Suprapubic skin (tissue), 4 donors: ENCODE measurements around the gene ARL10.

ENCODE experiments used
- EP300 ChIP-seq: sonication (generic); formaldehyde crosslinking; IDR thresholded peaks from one replicate; pipeline ENCODE4 v1.6.1; 2017; ENCODE audit warnings: antibody characterized with exemption
- POLR2A ChIP-seq, 2 donors: fragments of 450-650 bp; IDR thresholded peaks; one replicate each; pipeline ENCODE4 v1.6.1; 2017; ENCODE audit warnings: antibody characterized with exemption in 2 of 2, mild to moderate bottlenecking in 2 of 2, moderate library complexity in 2 of 2
- POLR2AphosphoS5 ChIP-seq, 3 donors: sonication (generic); formaldehyde crosslinking; IDR thresholded peaks; one replicate each; pipeline ENCODE4 v1.6.1; 2017; ENCODE audit warnings: antibody characterized with exemption in 3 of 3
- TF ChIP-seq, protein P1 (sequence below), 2 donors: fragments of 200-600 bp in 1 of 2; fragments of 450-650 bp in 1 of 2; sonication (generic) in 1 of 2; IDR thresholded peaks; one replicate each; pipeline ENCODE4 v1.5.1; 2016 to 2019; ENCODE audit warnings: antibody characterized with exemption in 2 of 2, mild to moderate bottlenecking in 1 of 2, moderate library complexity in 1 of 2

DNA sequence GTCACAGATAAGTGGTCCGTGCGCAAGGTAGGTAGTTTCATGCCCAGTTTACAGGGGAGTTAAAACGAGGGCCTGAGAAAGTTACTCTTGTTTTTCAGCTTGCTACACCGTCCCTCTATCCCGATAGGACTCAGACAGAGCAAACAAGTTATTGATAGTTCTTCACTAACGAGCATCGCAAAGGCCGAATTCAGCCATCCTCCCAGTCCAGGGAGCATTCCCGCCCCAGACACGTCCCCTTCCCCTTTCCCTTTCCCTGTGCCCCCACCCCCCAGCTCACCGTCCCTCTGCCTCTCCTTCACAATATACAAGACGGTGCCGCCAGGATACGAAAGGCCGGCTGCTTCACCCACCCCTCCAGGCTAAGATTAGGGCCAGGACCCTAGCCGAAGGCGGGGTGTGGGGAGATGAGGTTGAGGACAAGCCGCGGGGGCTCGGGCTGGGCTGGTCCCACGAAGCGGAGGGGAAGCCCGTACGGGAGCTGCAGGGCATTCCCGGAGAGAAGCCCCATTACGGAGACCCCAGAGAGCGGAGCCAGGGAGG is 4.3 kb upstream of the ARL10 start:
- TF ChIP-seq EP300 (no peak), POLR2A (IDR thresholded peaks at IDR 0.05) (no peak), POLR2AphosphoS5 (IDR thresholded peaks at IDR 0.05) (no peak)
- TF ChIP-seq, protein P1, sequence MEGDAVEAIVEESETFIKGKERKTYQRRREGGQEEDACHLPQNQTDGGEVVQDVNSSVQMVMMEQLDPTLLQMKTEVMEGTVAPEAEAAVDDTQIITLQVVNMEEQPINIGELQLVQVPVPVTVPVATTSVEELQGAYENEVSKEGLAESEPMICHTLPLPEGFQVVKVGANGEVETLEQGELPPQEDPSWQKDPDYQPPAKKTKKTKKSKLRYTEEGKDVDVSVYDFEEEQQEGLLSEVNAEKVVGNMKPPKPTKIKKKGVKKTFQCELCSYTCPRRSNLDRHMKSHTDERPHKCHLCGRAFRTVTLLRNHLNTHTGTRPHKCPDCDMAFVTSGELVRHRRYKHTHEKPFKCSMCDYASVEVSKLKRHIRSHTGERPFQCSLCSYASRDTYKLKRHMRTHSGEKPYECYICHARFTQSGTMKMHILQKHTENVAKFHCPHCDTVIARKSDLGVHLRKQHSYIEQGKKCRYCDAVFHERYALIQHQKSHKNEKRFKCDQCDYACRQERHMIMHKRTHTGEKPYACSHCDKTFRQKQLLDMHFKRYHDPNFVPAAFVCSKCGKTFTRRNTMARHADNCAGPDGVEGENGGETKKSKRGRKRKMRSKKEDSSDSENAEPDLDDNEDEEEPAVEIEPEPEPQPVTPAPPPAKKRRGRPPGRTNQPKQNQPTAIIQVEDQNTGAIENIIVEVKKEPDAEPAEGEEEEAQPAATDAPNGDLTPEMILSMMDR (IDR thresholded peaks at IDR 0.05) = no peak
